PC-3 (cell line): Measurements from ENCODE around the gene CNOT8. TPM values are rescaled to one million over a fixed set of nuclear protein-coding genes. Genes with fewer than 3 reads are reported as not detected.

Source experiments
- ATAC-seq: fragments of 200-7000 bp; cut with Tn5 transposase; 2 replicates; pipeline ENCODE4 v1.9.1; 2020; ENCODE audit warnings: mild to moderate bottlenecking, moderate library complexity
- BruUV-seq: library from RNA; stranded (reverse); fragments of 400-500 nt; replicated peaks from 2 replicates; lab custom pipeline; 2021; lab: Mats Ljungman, UMichigan
- CTCF ChIA-PET: fragments of 300-600 bp; sonication (Branson Sonifier 250); formaldehyde crosslinking; loops from one replicate; lab custom pipeline; 2022; ENCODE audit warnings: antibody characterized with exemption; lab: Charles Lee
- POLR2A ChIA-PET: fragments of 300-600 bp; sonication (Branson Sonifier 250); formaldehyde crosslinking; loops from one replicate; lab custom pipeline; 2022; ENCODE audit warnings: antibody characterized with exemption; ENCODE audit not compliant: unreplicated experiment; lab: Charles Lee
- DNase-seq: peaks from one replicate; pipeline ENCODE4 v3.0.0-alpha.2; 2015
- H2AFZ ChIP-seq: fragments of 300-600 bp; sonication (generic); 2 replicates; pipeline ENCODE4 v1.6.0; 2016; ENCODE audit warnings: antibody characterized with exemption, low read length
- H3F3A ChIP-seq: fragments of 300-600 bp; sonication (generic); one replicate; pipeline ENCODE4 v1.6.0; 2017; ENCODE audit warnings: antibody characterized with exemption, low read length, control low read depth, mild to moderate bottlenecking; ENCODE audit not compliant: unreplicated experiment
- H3K27ac ChIP-seq: fragments of 300-600 bp; sonication (generic); 2 replicates; pipeline ENCODE4 v1.5.1; 2016; ENCODE audit warnings: mild to moderate bottlenecking, low read length
- H3K27me3 ChIP-seq: fragments of 300-600 bp; sonication (generic); 2 replicates; pipeline ENCODE4 v1.6.1; 2016; ENCODE audit warnings: low read length, mixed read lengths
- H3K36me3 ChIP-seq: fragments of 300-600 bp; sonication (generic); 2 replicates; pipeline ENCODE4 v1.6.1; 2016; ENCODE audit warnings: low read depth, mixed run types, low read length, mixed read lengths
- H3K4me1 ChIP-seq: fragments of 300-600 bp; sonication (generic); 2 replicates; pipeline ENCODE4 v1.5.1; 2016; ENCODE audit warnings: low read length; ENCODE audit not compliant: insufficient read depth
- H3K4me2 ChIP-seq: fragments of 300-600 bp; sonication (generic); 2 replicates; pipeline ENCODE4 v1.6.0; 2016; ENCODE audit warnings: low read length
- H3K4me3 ChIP-seq: fragments of 300-600 bp; sonication (generic); 2 replicates; pipeline ENCODE4 v1.5.1; 2016; ENCODE audit warnings: mild to moderate bottlenecking, low read length, mixed read lengths
- H3K79me2 ChIP-seq: fragments of 300-600 bp; sonication (generic); 2 replicates; pipeline ENCODE4 v1.6.1; 2017; ENCODE audit warnings: low read length, mixed read lengths
- H3K9ac ChIP-seq: fragments of 300-600 bp; sonication (generic); 2 replicates; pipeline ENCODE4 v1.6.0; 2016; ENCODE audit warnings: mild to moderate bottlenecking, low read length
- H3K9me2 ChIP-seq: fragments of 300-600 bp; sonication (generic); replicated peaks from 2 replicates; pipeline ENCODE4 v1.6.1; 2016; ENCODE audit warnings: mixed run types, low read length, mixed read lengths
- H3K9me3 ChIP-seq: fragments of 300-600 bp; sonication (generic); 2 replicates; pipeline ENCODE4 v1.6.1; 2016; ENCODE audit warnings: low read length, mixed read lengths
- H4K20me1 ChIP-seq: fragments of 300-600 bp; sonication (generic); 2 replicates; pipeline ENCODE4 v1.6.1; 2016; ENCODE audit warnings: low read length, mixed read lengths
- EZH2 ChIP-seq: fragments of 300-600 bp; sonication (generic); IDR thresholded peaks from one replicate; pipeline ENCODE4 v1.6.1; 2017; ENCODE audit warnings: antibody characterized with exemption, mild to moderate bottlenecking, low read length; ENCODE audit not compliant: unreplicated experiment
- EZH2phosphoT487 ChIP-seq: fragments of 300-600 bp; sonication (generic); IDR thresholded peaks from 2 replicates; pipeline ENCODE4 v1.6.1; 2018; ENCODE audit warnings: mild to moderate bottlenecking, antibody characterized with exemption, low read length, borderline replicate concordance
- intact Hi-C: fragments of 100-400 bp; cut with micrococcal nuclease; formaldehyde crosslinking; loops from 2 replicates; pipeline ENCODE4 v1.9.0; 2023
- total RNA-seq: library from RNA; depleted of rRNA; stranded (reverse); fragments of >200 nt; gene quantifications from 2 replicates; pipeline ENCODE4 v1.2.3, GENCODE V29; 2014
- TF ChIP-seq, protein P1 (sequence below): fragments of 300-600 bp; sonication (generic); conservative IDR thresholded peaks from 2 replicates; pipeline ENCODE4 v1.5.1; 2017; ENCODE audit warnings: antibody characterized with exemption, low read depth, mild to moderate bottlenecking, low read length

The CNOT8 gene
- total RNA-seq, 1 experiment from 2014 or later = 26.2 TPM

DNA sequence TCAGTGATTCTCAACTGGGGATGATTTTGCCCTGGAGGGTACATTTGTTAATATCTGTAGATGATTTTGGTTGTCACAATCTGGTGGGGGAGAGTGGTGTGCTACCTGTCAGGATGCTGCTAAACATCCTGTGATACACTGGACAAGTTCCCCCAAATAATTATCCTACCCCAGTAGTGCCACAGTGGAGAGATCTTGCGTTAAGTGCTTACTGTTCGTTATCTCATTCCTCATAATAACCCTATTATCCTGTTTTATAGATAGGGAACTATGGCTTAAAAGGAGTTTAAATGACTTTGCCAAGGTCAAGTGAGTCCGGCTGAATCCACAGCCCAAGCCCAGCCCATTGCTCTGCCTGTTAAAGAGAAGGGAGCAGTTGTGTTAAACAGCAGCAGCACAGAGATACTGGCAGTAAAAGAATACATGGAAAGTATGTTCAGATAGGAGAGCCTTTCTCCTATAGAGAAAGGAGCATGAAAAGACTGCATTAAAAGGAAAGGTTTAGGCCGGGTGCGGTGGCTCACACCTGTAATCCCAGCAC lies 15.4 kb downstream of the CNOT8 start:
- TF ChIP-seq EZH2phosphoT487 (no peak), EZH2 (no peak)
- TF ChIP-seq, protein P1, sequence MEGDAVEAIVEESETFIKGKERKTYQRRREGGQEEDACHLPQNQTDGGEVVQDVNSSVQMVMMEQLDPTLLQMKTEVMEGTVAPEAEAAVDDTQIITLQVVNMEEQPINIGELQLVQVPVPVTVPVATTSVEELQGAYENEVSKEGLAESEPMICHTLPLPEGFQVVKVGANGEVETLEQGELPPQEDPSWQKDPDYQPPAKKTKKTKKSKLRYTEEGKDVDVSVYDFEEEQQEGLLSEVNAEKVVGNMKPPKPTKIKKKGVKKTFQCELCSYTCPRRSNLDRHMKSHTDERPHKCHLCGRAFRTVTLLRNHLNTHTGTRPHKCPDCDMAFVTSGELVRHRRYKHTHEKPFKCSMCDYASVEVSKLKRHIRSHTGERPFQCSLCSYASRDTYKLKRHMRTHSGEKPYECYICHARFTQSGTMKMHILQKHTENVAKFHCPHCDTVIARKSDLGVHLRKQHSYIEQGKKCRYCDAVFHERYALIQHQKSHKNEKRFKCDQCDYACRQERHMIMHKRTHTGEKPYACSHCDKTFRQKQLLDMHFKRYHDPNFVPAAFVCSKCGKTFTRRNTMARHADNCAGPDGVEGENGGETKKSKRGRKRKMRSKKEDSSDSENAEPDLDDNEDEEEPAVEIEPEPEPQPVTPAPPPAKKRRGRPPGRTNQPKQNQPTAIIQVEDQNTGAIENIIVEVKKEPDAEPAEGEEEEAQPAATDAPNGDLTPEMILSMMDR = no peak
- no peak overlapping the region for H3K27ac ChIP-seq

DNA sequence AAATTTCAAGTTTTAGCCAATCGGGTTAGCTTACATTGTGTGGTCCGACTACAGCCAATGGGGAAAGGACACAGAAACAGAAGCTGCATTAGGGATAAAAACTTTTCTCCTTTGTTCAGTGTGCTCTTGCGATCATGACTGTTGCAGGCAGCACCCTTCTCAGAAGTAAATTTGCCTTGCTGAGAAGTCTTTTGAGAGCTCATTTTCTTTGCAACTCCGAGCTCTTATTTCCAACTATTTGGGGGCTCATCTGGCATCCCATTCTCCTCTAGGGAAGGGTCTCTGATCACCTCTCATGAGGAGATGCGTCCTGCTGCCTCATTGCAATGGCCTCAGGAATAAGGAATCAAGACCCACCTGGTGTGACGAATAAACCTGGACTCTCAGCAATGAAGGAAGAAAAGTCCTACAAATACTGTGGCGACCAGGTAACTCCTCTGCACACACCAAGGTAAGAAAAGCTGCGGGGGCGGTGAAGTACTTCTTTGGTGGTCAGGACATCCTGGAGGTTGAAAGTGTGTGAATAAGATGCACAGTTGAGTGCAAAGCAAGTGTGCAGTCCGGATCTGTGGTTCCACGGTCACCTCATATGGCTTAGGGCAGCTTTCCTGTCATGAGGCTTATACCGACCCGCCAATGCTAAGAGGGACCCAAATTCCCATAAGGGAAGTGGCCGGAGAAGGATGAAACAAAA lies 20.4 kb downstream of the CNOT8 start:
- Histone ChIP-seq H2AFZ (no peak overlapping the region), H3K9me2 (no peaks in the 10 kb centered on the region), H4K20me1 (no peaks in the 10 kb centered on the region), H3K9me3 (no peaks in the 10 kb centered on the region), H3K9ac (no peak overlapping the region), H3F3A (no peaks in the 10 kb centered on the region), H3K4me3 (no peak overlapping the region), H3K36me3 (peaks cover 22% of the 10 kb centered on the region), H3K4me2 (no peak overlapping the region), H3K27ac (no peak overlapping the region), H3K4me1 (no peaks in the 10 kb centered on the region), H3K27me3 (no peaks in the 10 kb centered on the region), H3K79me2 (no peaks in the 10 kb centered on the region)
- ChIA-PET POLR2A (no interaction called here), CTCF (no interaction called here)
- BruUV-seq = no TSS peak
- DNase-seq (no peak), ATAC-seq (no peak)
- intact Hi-C loops = no loop called here
- TF ChIP-seq, protein P1 = no peak
- TF ChIP-seq EZH2 = no peak
- TF ChIP-seq EZH2phosphoT487 = no peak

More for the DNA sequence above, 15.4 kb downstream of the CNOT8 start:
- Histone ChIP-seq H3K4me1 (no peaks in the 10 kb centered on the region), H3K36me3 (peaks cover 22% of the 10 kb centered on the region), H3F3A (no peaks in the 10 kb centered on the region), H3K27me3 (no peaks in the 10 kb centered on the region), H4K20me1 (no peaks in the 10 kb centered on the region), H3K79me2 (no peaks in the 10 kb centered on the region), H3K9me2 (no peaks in the 10 kb centered on the region), H3K4me2 (no peak overlapping the region), H3K9ac (no peak overlapping the region), H3K4me3 (no peak overlapping the region), H3K9me3 (no peaks in the 10 kb centered on the region), H2AFZ (no peak overlapping the region)
- ChIA-PET POLR2A (no interaction called here), CTCF (no interaction called here)
- no TSS peak for BruUV-seq
- DNase-seq (no peak), ATAC-seq (no peak)
- intact Hi-C loops = no loop called here

DNA sequence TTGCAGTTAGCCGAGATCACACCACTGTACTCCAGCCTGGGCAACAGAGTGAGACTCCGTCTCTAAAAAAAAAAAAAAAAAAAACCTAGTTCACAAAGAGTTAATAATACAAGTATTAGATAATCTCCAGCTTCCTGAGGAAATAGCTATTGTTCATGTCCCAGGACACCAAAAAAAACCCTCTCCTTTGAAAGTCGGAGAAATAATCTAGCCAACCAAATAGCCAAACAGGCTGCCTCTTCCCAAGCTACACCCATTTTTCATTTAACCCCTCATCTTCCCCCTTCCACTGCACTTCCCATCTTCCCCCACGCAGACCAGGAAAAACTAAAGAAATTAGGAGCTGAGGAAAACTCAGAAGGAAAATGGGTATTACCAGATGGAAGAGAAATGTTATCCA lies 23.6 kb downstream of the CNOT8 start:
- Histone ChIP-seq H3K4me2 (no peak overlapping the region), H3K36me3 (peaks cover 29% of the 10 kb centered on the region), H3F3A (no peaks in the 10 kb centered on the region), H3K9me3 (peaks cover 9% of the 10 kb centered on the region), H3K9ac (no peak overlapping the region), H3K27me3 (no peaks in the 10 kb centered on the region), H3K4me3 (no peak overlapping the region), H2AFZ (no peak overlapping the region), H4K20me1 (no peaks in the 10 kb centered on the region), H3K9me2 (no peaks in the 10 kb centered on the region), H3K79me2 (no peaks in the 10 kb centered on the region), H3K4me1 (no peaks in the 10 kb centered on the region), H3K27ac (no peak overlapping the region)
- CTCF ChIA-PET = interaction anchor here (0.7 kb wide), 1 partner anchor 169 kb away, joined by 5 read pairs; no protein-coding TSS in a partner anchor
- POLR2A ChIA-PET = no interaction called here
- TF ChIP-seq EZH2 (no peak), EZH2phosphoT487 (no peak)
- intact Hi-C loops = no loop called here
- ATAC-seq = no peak
- BruUV-seq = no TSS peak
- DNase-seq = no peak
